ENCODE results near the gene HLF.

The HLF gene

GRCh38 chr17:55275894-55276804 is 11.4 kb downstream of the HLF start:
- DNase-seq (ENCODE audit: low read depth), result no peak

GRCh38 chr17:55278173-55278961 is 13.6 kb downstream of the HLF start:
- DNase-seq (ENCODE audit: low read depth), result no peak

GRCh38 chr17:55279203-55279602 is 14.4 kb downstream of the HLF start:
- DNase-seq (ENCODE audit: low read depth), result no peak

GRCh38 chr17:55279788-55280187 is 15.0 kb downstream of the HLF start:
- no peak for DNase-seq (ENCODE audit: low read depth)

GRCh38 chr17:55280212-55280611 is 15.5 kb downstream of the HLF start:
- no peak for DNase-seq (ENCODE audit: low read depth)

- no peak for DNase-seq (ENCODE audit: low read depth)
Measured at GRCh38 chr17:55281649-55282378, 17.1 kb downstream of the HLF start.

- no peak for DNase-seq (ENCODE audit: low read depth)
Measured at GRCh38 chr17:55282379-55282702, 17.6 kb downstream of the HLF start.

GRCh38 chr17:55282741-55283140 is 18.0 kb downstream of the HLF start:
- DNase-seq (ENCODE audit: low read depth), result no peak

- no peak for DNase-seq (ENCODE audit: low read depth)
Measured at GRCh38 chr17:55283256-55283965, 18.7 kb downstream of the HLF start.

- no peak for DNase-seq (ENCODE audit: low read depth)
Measured at GRCh38 chr17:55284001-55284884, 19.5 kb downstream of the HLF start.

GRCh38 chr17:55284944-55285339 is 20.2 kb downstream of the HLF start:
- DNase-seq (ENCODE audit: low read depth), result no peak

GRCh38 chr17:55285340-55286301 is 20.9 kb downstream of the HLF start:
- no peak for DNase-seq (ENCODE audit: low read depth)

- DNase-seq (ENCODE audit: low read depth), result no peak
Measured at GRCh38 chr17:55286681-55287589, 22.2 kb downstream of the HLF start.

- DNase-seq (ENCODE audit: low read depth), result no peak
Measured at GRCh38 chr17:55288356-55289105, 23.8 kb downstream of the HLF start.

GRCh38 chr17:55289106-55289446 is 24.3 kb downstream of the HLF start:
- no peak for DNase-seq (ENCODE audit: low read depth)

GRCh38 chr17:55289978-55290377 is 25.2 kb downstream of the HLF start:
- no peak for DNase-seq (ENCODE audit: low read depth)

GRCh38 chr17:55290492-55291113 is 25.8 kb downstream of the HLF start:
- no peak for DNase-seq (ENCODE audit: low read depth)

- no peak for DNase-seq (ENCODE audit: low read depth)
Measured at GRCh38 chr17:55291114-55291507, 26.4 kb downstream of the HLF start.

Measured in stimulated activated CD8-positive, alpha-beta memory T cell treated with anti-CD3 and anti-CD28 coated beads, Interleukin-12 subunit alpha, Interleukin-12 subunit beta, amount 100 ng/mL, for 1 hour (primary cell).